ENCODE measurements around the gene KCNS3. TPM values are rescaled to one million over a fixed set of nuclear protein-coding genes. Genes with fewer than 3 reads are reported as not detected.

The KCNS3 gene
- total and polyA plus RNA-seq, 2 of the 4 experiments (the other 2 are of a cell fraction) = 2.9 to 4.3 TPM

DNA sequence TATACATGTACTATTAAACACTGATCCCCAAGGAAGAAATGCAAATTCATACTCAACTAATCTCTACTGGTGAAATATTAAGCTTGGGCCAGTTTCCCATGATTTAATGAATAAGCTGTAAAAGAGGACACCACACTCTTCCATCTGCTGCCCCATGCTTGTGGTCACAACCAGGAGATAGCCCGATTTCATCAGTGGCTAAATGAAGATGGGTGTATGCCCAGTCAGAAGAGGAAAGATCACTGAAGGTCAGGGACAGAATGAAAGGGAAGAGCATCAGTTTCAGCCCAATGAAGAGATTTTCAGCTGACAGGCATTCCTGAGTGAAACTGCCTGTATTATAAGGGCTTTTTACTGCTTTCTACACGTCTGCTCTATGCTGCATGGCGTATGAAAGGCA, 103.5 kb downstream of the KCNS3 start:
- Histone ChIP-seq H4K5ac (ENCODE audit: low read depth, low read length) (no peak overlapping the region), H4K20me1 (ENCODE audit: insufficient read depth, low read length) (no peaks in the 10 kb centered on the region), H3K36me3 (ENCODE audit: control insufficient read depth, insufficient read depth, low read length) (no peaks in the 10 kb centered on the region), H2BK20ac (ENCODE audit: low read depth, low read length) (0 out of 2 replicates have a peak overlapping the region, but pooled peaks have one; percentile 35), H3K18ac (ENCODE audit: low read depth, low read length) (no peak overlapping the region), H3K4ac (ENCODE audit: low read depth, low read length) (peak overlapping the region; percentile 80), H3K14ac (replicated peaks; ENCODE audit: low read depth, low read length) (no peak overlapping the region; the same call in 1 of the 2 replicates), H2AK5ac (ENCODE audit: low read depth, low read length) (0 out of 2 replicates have a peak overlapping the region, but pooled peaks have one; percentile 50), H2AFZ (replicated peaks; ENCODE audit: low read length, poor library complexity) (no peak overlapping the region), H2AK9ac (replicated peaks; ENCODE audit: low read depth, low read length, poor library complexity) (no peak overlapping the region), H3K27ac (ENCODE audit: insufficient read depth, low read length) (no peak overlapping the region), H3K4me3 (ENCODE audit: insufficient read depth, low read depth, low read length) (no peak overlapping the region), H3K9me3 (ENCODE audit: control insufficient read depth, insufficient read depth, low read length) (no peaks in the 10 kb centered on the region), H3K23ac (ENCODE audit: low read depth, low read length) (no peak overlapping the region), H3K9ac (ENCODE audit: low read depth, low read length) (no peak overlapping the region), H4K91ac (ENCODE audit: insufficient read depth, low read depth, low read length) (peak overlapping the region; percentile 31; the same call in 1 of the 2 replicates), H2BK120ac (ENCODE audit: low read depth, low read length) (peak overlapping the region; percentile 19; the same call in 1 of the 2 replicates), H3K56ac (ENCODE audit: extremely low read depth, insufficient read depth, low read length) (no peak overlapping the region), H3K4me2 (ENCODE audit: low read depth, low read length) (no peak overlapping the region), H3K4me1 (ENCODE audit: control insufficient read depth, insufficient read depth, low read length) (peaks cover 11% of the 10 kb centered on the region), H4K8ac (ENCODE audit: low read depth in 2 of 2, low read length in 2 of 2) (no peak overlapping the region), H3K79me1 (ENCODE audit: low read depth in 1 of 2, low read length in 2 of 2) (no peaks in the 10 kb centered on the region; a peak in 1 of 4 replicates), H3K9me1 (ENCODE audit: insufficient read depth, low read length) (peaks cover 17% of the 10 kb centered on the region), H2BK5ac (ENCODE audit: low read depth, low read length, poor library complexity, severe bottlenecking) (no peak overlapping the region), H2BK15ac (ENCODE audit: low read depth, low read length) (peak overlapping the region; percentile 54; the same call in 2 of the 3 replicates), H3K27me3 (ENCODE audit: control insufficient read depth, insufficient read depth, low read length) (no peaks in the 10 kb centered on the region)
- POLR2A ChIA-PET (ENCODE audit: unreplicated experiment) = no interaction called here
- no peak for ATAC-seq (ENCODE audit: low read depth)
- TF ChIP-seq, protein P1, sequence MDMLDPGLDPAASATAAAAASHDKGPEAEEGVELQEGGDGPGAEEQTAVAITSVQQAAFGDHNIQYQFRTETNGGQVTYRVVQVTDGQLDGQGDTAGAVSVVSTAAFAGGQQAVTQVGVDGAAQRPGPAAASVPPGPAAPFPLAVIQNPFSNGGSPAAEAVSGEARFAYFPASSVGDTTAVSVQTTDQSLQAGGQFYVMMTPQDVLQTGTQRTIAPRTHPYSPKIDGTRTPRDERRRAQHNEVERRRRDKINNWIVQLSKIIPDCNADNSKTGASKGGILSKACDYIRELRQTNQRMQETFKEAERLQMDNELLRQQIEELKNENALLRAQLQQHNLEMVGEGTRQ (IDR thresholded peaks at IDR 0.05; ENCODE audit: low read depth, low read length) = no peak
- no peak for TF ChIP-seq RCOR1 (IDR thresholded peaks at IDR 0.05; ENCODE audit: insufficient replicate concordance, low read length)
- no peak for TF ChIP-seq FOS (IDR thresholded peaks at IDR 0.05; ENCODE audit: low read depth, low read length)
- TF ChIP-seq POLR2A (IDR thresholded peaks at IDR 0.05; ENCODE audit: low read depth, low read length) = no peak
- TF ChIP-seq BHLHE40 (IDR thresholded peaks at IDR 0.05; ENCODE audit: low read depth, low read length) = no peak
- TF ChIP-seq CHD1 (IDR thresholded peaks at IDR 0.05; ENCODE audit: low read depth, low read length) = no peak
- no peak for TF ChIP-seq RFX5 (IDR thresholded peaks at IDR 0.05; ENCODE audit: low read depth, low read length)
- BruUV-seq (replicated peaks) = no TSS peak
- no peak for DNase-seq
- CTCF ChIA-PET = no interaction called here
- intact Hi-C loops (cut with micrococcal nuclease) (no loop called here), in situ Hi-C loops (cut with MboI; ENCODE audit: low sequenced_read_pairs) (no loop called here), dilution Hi-C loops (cut with HindIII; ENCODE audit: low sequenced_read_pairs, unreplicated experiment) (no loop called here)
- no CpG with 5 or more reads among the region's 3 CpGs for WGBS, 2 experiments (ENCODE audit: extremely low coverage in 2 of 2, insufficient read length in 1 of 2)

Other genes starting within 250 kb of the KCNS3 start
- 10.4 and 18.3 TPM in 2 replicates for gene SMC6, start 124.9 kb upstream of the KCNS3 start, total RNA-seq (2012; rRNA removed)
- 5.2 and 6.5 TPM in 2 replicates for gene SMC6, start 124.9 kb upstream of the KCNS3 start, polyA plus RNA-seq (2012; rRNA removed)
- 7.9 and 18.1 TPM in 2 replicates for gene GEN1, start 124.5 kb upstream of the KCNS3 start, total RNA-seq (2012; rRNA removed)
- 4.4 and 8.3 TPM in 2 replicates for gene GEN1, start 124.5 kb upstream of the KCNS3 start, polyA plus RNA-seq (2012; rRNA removed)
- gene MSGN1, start 62.2 kb upstream of the KCNS3 start, total RNA-seq (2012; rRNA removed) = not detected in 2 replicates
- not detected in 2 replicates for gene MSGN1, start 62.2 kb upstream of the KCNS3 start, polyA plus RNA-seq (2012; rRNA removed)

Measured in IMR-90 (cell line).